VCaP (cell line): ENCODE data around the gene KDM5A.
"Not testable (repeated sequence)": the region's sequence is repeated elsewhere in the genome, so short reads cannot be mapped to it uniquely, and the experiment has no call there.

ENCODE experiments used
- H3K27ac ChIP-seq: fragments of 450-650 bp; 2 replicates; pipeline ENCODE4 v1.5.1; 2017
- CTCF ChIP-seq: fragments of 450-650 bp; conservative IDR thresholded peaks from 2 replicates; pipeline ENCODE4 v1.5.1; 2017; ENCODE audit warnings: mild to moderate bottlenecking, moderate library complexity

The KDM5A gene

GRCh38 chr12:356276-356988 is 32.7 kb downstream of the KDM5A start:
- peak overlapping the region; percentile 7 for H3K27ac ChIP-seq
- no peak for TF ChIP-seq CTCF

GRCh38 chr12:351197-351596 is 37.9 kb downstream of the KDM5A start:
- not testable (repeated sequence) for H3K27ac ChIP-seq

- H3K27ac ChIP-seq = not testable (repeated sequence)
Measured at GRCh38 chr12:349625-350024, 39.5 kb downstream of the KDM5A start.

GRCh38 chr12:343036-343435 is 46.1 kb downstream of the KDM5A start:
- H3K27ac ChIP-seq = not testable (repeated sequence)

- TF ChIP-seq CTCF = no peak
- H3K27ac ChIP-seq = peak overlapping the region; percentile 77
Measured at GRCh38 chr12:337039-337438, 52.1 kb downstream of the KDM5A start.

GRCh38 chr12:334125-334524 is 55.0 kb downstream of the KDM5A start:
- no peak overlapping the region for H3K27ac ChIP-seq
- TF ChIP-seq CTCF = no peak

- TF ChIP-seq CTCF = no peak
Measured at GRCh38 chr12:332581-333205, 56.4 kb downstream of the KDM5A start.

GRCh38 chr12:331287-331686 is 57.8 kb downstream of the KDM5A start:
- H3K27ac ChIP-seq = no peak overlapping the region
- TF ChIP-seq CTCF = no peak

More at GRCh38 chr12:332581-333205, 56.4 kb downstream of the KDM5A start:
- no peak overlapping the region for H3K27ac ChIP-seq

- H3K27ac ChIP-seq = no peak overlapping the region
- TF ChIP-seq CTCF = no peak
Measured at GRCh38 chr12:325906-326305, 63.2 kb downstream of the KDM5A start.
